Kidney epithelial cell (primary cell): ENCODE data around the gene SPIN3. TPM values are rescaled to one million over a fixed set of nuclear protein-coding genes. Genes with fewer than 3 reads are reported as not detected.
"Not testable (repeated sequence)": the region's sequence is repeated elsewhere in the genome, so short reads cannot be mapped to it uniquely, and the experiment has no call there.

Experiments used
- DNase-seq: peaks from one replicate; pipeline ENCODE4 v3.0.0-alpha.2; 2010; ENCODE audit warnings: low read depth
- H3K27me3 ChIP-seq: 2 replicates; pipeline ENCODE4 v1.6.0; 2011; ENCODE audit warnings: low read length; ENCODE audit not compliant: control insufficient read depth, insufficient read depth
- H3K36me3 ChIP-seq: 2 replicates; pipeline ENCODE4 v1.5.1; 2011; ENCODE audit warnings: low read length; ENCODE audit not compliant: control insufficient read depth, insufficient read depth
- H3K4me3 ChIP-seq: 2 replicates; pipeline ENCODE4 v1.5.1; 2011; ENCODE audit warnings: low read depth, mild to moderate bottlenecking, control low read depth, low read length
- CTCF ChIP-seq: IDR thresholded peaks from 2 replicates; pipeline ENCODE4 v1.5.1; 2011; ENCODE audit warnings: mild to moderate bottlenecking, moderate library complexity, low read length, control low read depth, inconsistent platforms; ENCODE audit not compliant: insufficient read depth, poor library complexity, severe bottlenecking
- total RNA-seq: library from RNA; depleted of rRNA; stranded (reverse); fragments of >200 nt; gene quantifications from 2 replicates; pipeline ENCODE4 v1.2.3, GENCODE V29; 2015

Gene SPIN3
- total RNA-seq, 1 donor from 2014 or later = 7.3 TPM

- DNase-seq = no peak
- no peak for TF ChIP-seq CTCF
- Histone ChIP-seq H3K36me3 (no peaks in the 10 kb centered on the region), H3K27me3 (no peaks in the 10 kb centered on the region), H3K4me3 (no peak overlapping the region)
Observed at GRCh38 chrX:56947699-56948098, 47.6 kb downstream of the SPIN3 start.

DNA sequence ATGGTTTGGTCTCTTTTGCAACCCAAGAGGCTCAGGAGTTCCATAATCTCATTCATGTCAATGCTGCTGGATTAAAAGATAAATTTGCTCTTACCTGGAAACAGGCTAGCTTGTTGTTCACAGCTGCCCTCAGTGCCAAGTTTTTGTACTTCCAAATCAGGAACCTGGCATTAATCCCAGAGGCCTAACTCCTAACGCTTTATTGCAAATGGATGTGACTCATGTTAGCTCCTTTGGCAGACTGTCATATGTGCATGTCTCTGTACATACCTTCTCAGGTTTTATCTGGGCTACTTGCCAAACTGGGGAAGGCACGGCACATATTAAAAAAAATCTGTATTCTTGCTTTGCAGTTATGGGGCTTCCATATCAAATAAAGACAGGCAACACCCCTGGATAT, 49.1 kb downstream of the SPIN3 start:
- DNase-seq, H3K4me3 ChIP-seq, H3K27me3 ChIP-seq, H3K36me3 ChIP-seq: not testable (repeated sequence)

GRCh38 chrX:56945226-56945625, 50.1 kb downstream of the SPIN3 start:
- not testable (repeated sequence) for H3K4me3 ChIP-seq, DNase-seq, H3K27me3 ChIP-seq, H3K36me3 ChIP-seq

- no peak for DNase-seq
- TF ChIP-seq CTCF = no peak
Observed at GRCh38 chrX:56943264-56943663, 52.1 kb downstream of the SPIN3 start.

More at GRCh38 chrX:56943264-56943663, 52.1 kb downstream of the SPIN3 start:
- Histone ChIP-seq H3K4me3 (no peak overlapping the region), H3K27me3 (no peaks in the 10 kb centered on the region), H3K36me3 (no peaks in the 10 kb centered on the region)

Other genes starting within 250 kb of the SPIN3 start
- 5.2 and 21.7 TPM in 2 replicates for gene SPIN2B, start 126.0 kb upstream of the SPIN3 start, total RNA-seq
- gene SPIN2A, start 141.9 kb upstream of the SPIN3 start, total RNA-seq = 0.07 TPM in 1 of 2 replicates, not detected in the other